ENCODE results near the gene INPP4B.

- TF ChIP-seq MAX (IDR thresholded peaks at IDR 0.05; ENCODE audit: low read depth) (no peak), RAD21 (IDR thresholded peaks at IDR 0.05; ENCODE audit: low read length) (no peak), SIN3A (IDR thresholded peaks at IDR 0.05; ENCODE audit: borderline replicate concordance, low read depth, low read length) (no peak), PBX3 (IDR thresholded peaks at IDR 0.05) (no peak), ZBTB33 (IDR thresholded peaks at IDR 0.05; ENCODE audit: borderline replicate concordance, low read depth) (no peak), CTCF (IDR thresholded peaks at IDR 0.05) (no peak), SMC3 (IDR thresholded peaks at IDR 0.05; ENCODE audit: low read depth, low read length) (no peak), NFIC (IDR thresholded peaks at IDR 0.05; ENCODE audit: borderline replicate concordance) (no peak), RFX5 (IDR thresholded peaks at IDR 0.05; ENCODE audit: low read length) (no peak), CHD2 (IDR thresholded peaks at IDR 0.05; ENCODE audit: low read length, partially characterized antibody) (no peak), USF2 (IDR thresholded peaks at IDR 0.05; ENCODE audit: borderline replicate concordance, low read depth, low read length) (no peak)
Observed at GRCh38 chr4:142112451-142112850, 733.6 kb downstream of the INPP4B start.
